Loucy (cell line): Measurements from ENCODE around the gene IMPG2.

Experiments used
- H2AFZ ChIP-seq: fragments of 200-600 bp; sonication (generic); 2 replicates; pipeline ENCODE4 v1.6.0; 2016; ENCODE audit warnings: antibody characterized with exemption, mild to moderate bottlenecking, low read length, moderate library complexity
- H3F3A ChIP-seq: fragments of 200-600 bp; 2 replicates; pipeline ENCODE4 v1.6.0; 2016; ENCODE audit warnings: antibody characterized with exemption, low read depth, mild to moderate bottlenecking
- H3K27me3 ChIP-seq: fragments of 200-600 bp; sonication (generic); 2 replicates; pipeline ENCODE4 v1.6.1; 2014; ENCODE audit warnings: low read length, mild to moderate bottlenecking; ENCODE audit not compliant: insufficient read depth, poor library complexity, severe bottlenecking
- H3K36me3 ChIP-seq: fragments of 200-600 bp; sonication (generic); 2 replicates; pipeline ENCODE4 v1.6.1; 2016; ENCODE audit warnings: low read length; ENCODE audit not compliant: insufficient read depth
- H3K4me1 ChIP-seq: fragments of 200-600 bp; sonication (generic); 2 replicates; pipeline ENCODE4 v1.5.1; 2014; ENCODE audit warnings: low read length, mild to moderate bottlenecking; ENCODE audit not compliant: insufficient read depth, poor library complexity, severe bottlenecking
- H3K4me2 ChIP-seq: fragments of 200-600 bp; sonication (generic); 2 replicates; pipeline ENCODE4 v1.6.0; 2014; ENCODE audit warnings: antibody characterized with exemption, low read length, low read depth, mild to moderate bottlenecking; ENCODE audit not compliant: poor library complexity, severe bottlenecking
- H3K4me3 ChIP-seq: fragments of 200-600 bp; sonication (generic); 2 replicates; pipeline ENCODE4 v1.5.1; 2014; ENCODE audit warnings: low read length, mild to moderate bottlenecking, mixed read lengths; ENCODE audit not compliant: poor library complexity, severe bottlenecking
- H3K79me2 ChIP-seq: fragments of 200-600 bp; sonication (generic); 2 replicates; pipeline ENCODE4 v1.6.1; 2014; ENCODE audit warnings: low read length; ENCODE audit not compliant: insufficient read depth
- H3K9ac ChIP-seq: fragments of 200-600 bp; sonication (generic); 2 replicates; pipeline ENCODE4 v1.6.0; 2014; ENCODE audit warnings: mild to moderate bottlenecking, low read depth, low read length, moderate library complexity; ENCODE audit not compliant: poor library complexity, severe bottlenecking
- H3K9me2 ChIP-seq: fragments of 200-600 bp; sonication (generic); replicated peaks from 2 replicates; pipeline ENCODE4 v1.6.1; 2016; ENCODE audit warnings: low read depth, low read length, mixed read lengths
- H3K9me3 ChIP-seq: fragments of 200-600 bp; sonication (generic); 2 replicates; pipeline ENCODE4 v1.6.1; 2014; ENCODE audit warnings: mild to moderate bottlenecking, antibody characterized with exemption, low read length, low read depth; ENCODE audit not compliant: insufficient read depth
- H4K20me1 ChIP-seq: fragments of 200-600 bp; sonication (generic); 2 replicates; pipeline ENCODE4 v1.6.0; 2014; ENCODE audit warnings: antibody characterized with exemption, low read length, mild to moderate bottlenecking; ENCODE audit not compliant: insufficient read depth, poor library complexity, severe bottlenecking
- CTCF ChIP-seq: fragments of 200-600 bp; sonication (generic); conservative IDR thresholded peaks from 2 replicates; pipeline ENCODE4 v1.5.1; 2014; ENCODE audit warnings: mild to moderate bottlenecking, antibody characterized with exemption, low read length
- EZH2phosphoT487 ChIP-seq: fragments of 200-600 bp; IDR thresholded peaks from 2 replicates; pipeline ENCODE4 v1.6.1; 2018; ENCODE audit warnings: antibody characterized with exemption, mild to moderate bottlenecking, moderate library complexity, borderline replicate concordance

IMPG2 gene

GRCh38 chr3:101229681-101230080, 90.7 kb downstream of the IMPG2 start:
- no peak overlapping the region for H3K4me2 ChIP-seq

GRCh38 chr3:101228441-101228840, 91.9 kb downstream of the IMPG2 start:
- Histone ChIP-seq H3K36me3 (no peaks in the 10 kb centered on the region), H3K4me1 (peaks cover 17% of the 10 kb centered on the region), H3K79me2 (no peaks in the 10 kb centered on the region), H3K9me3 (no peaks in the 10 kb centered on the region), H3F3A (no peaks in the 10 kb centered on the region), H2AFZ (peak overlapping the region; percentile 61; the same call in 1 of the 2 replicates), H3K4me3 (peak overlapping the region; percentile 19), H3K27me3 (no peaks in the 10 kb centered on the region), H3K9me2 (no peaks in the 10 kb centered on the region), H3K9ac (peak overlapping the region; percentile 4), H4K20me1 (no peaks in the 10 kb centered on the region), H3K4me2 (peak overlapping the region; percentile 56)
- TF ChIP-seq EZH2phosphoT487 (no peak), CTCF (no peak)

More at GRCh38 chr3:101229681-101230080, 90.7 kb downstream of the IMPG2 start:
- no peak overlapping the region for H3K4me3 ChIP-seq
- H3K4me1 ChIP-seq: peaks cover 17% of the 10 kb centered on the region
- H3K9ac ChIP-seq: no peak overlapping the region
- H3F3A ChIP-seq: no peaks in the 10 kb centered on the region
- H3K9me2 ChIP-seq: no peaks in the 10 kb centered on the region
- H4K20me1 ChIP-seq: no peaks in the 10 kb centered on the region
- H3K27me3 ChIP-seq: no peaks in the 10 kb centered on the region
- H3K79me2 ChIP-seq: no peaks in the 10 kb centered on the region
- no peaks in the 10 kb centered on the region for H3K36me3 ChIP-seq
- H2AFZ ChIP-seq: no peak overlapping the region
- peak; percentile 47 for TF ChIP-seq CTCF
- no peak for TF ChIP-seq EZH2phosphoT487
- H3K9me3 ChIP-seq: no peaks in the 10 kb centered on the region

GRCh38 chr3:101224739-101225138, 95.6 kb downstream of the IMPG2 start:
- Histone ChIP-seq H3K4me3 (no peak overlapping the region), H3F3A (no peaks in the 10 kb centered on the region), H3K9me2 (no peaks in the 10 kb centered on the region), H4K20me1 (no peaks in the 10 kb centered on the region), H3K9ac (no peak overlapping the region), H2AFZ (no peak overlapping the region), H3K36me3 (no peaks in the 10 kb centered on the region), H3K27me3 (no peaks in the 10 kb centered on the region), H3K4me2 (no peak overlapping the region), H3K79me2 (no peaks in the 10 kb centered on the region), H3K9me3 (no peaks in the 10 kb centered on the region), H3K4me1 (peaks cover 17% of the 10 kb centered on the region)
- TF ChIP-seq EZH2phosphoT487: no peak
- TF ChIP-seq CTCF: no peak
